ENCODE results near the gene PARD6B.
"Not testable (repeated sequence)": the region's sequence is repeated elsewhere in the genome, so short reads cannot be mapped to it uniquely, and the experiment has no call there.

Gene PARD6B

GRCh38 chr20:50799890-50800550 is 68.6 kb downstream of the PARD6B start:
- DNase-seq (ENCODE audit: low spot score): no peak

GRCh38 chr20:50800986-50801746 is 69.8 kb downstream of the PARD6B start:
- DNase-seq (ENCODE audit: low spot score): not testable (repeated sequence)

- DNase-seq (ENCODE audit: low spot score): no peak
Observed at GRCh38 chr20:50801747-50802125, 70.4 kb downstream of the PARD6B start.

GRCh38 chr20:50802289-50802688 is 70.9 kb downstream of the PARD6B start:
- DNase-seq (ENCODE audit: low spot score): no peak

- DNase-seq (ENCODE audit: low spot score): no peak
Observed at GRCh38 chr20:50804437-50805348, 73.3 kb downstream of the PARD6B start.

- DNase-seq (ENCODE audit: low spot score): no peak
Observed at GRCh38 chr20:50805349-50805684, 73.9 kb downstream of the PARD6B start.

GRCh38 chr20:50806126-50806768 is 74.9 kb downstream of the PARD6B start:
- no peak for DNase-seq (ENCODE audit: low spot score)
